Measurements from ENCODE around the gene PIEZO1.
"Not testable (repeated sequence)": the region's sequence is repeated elsewhere in the genome, so short reads cannot be mapped to it uniquely, and the experiment has no call there.

Gene PIEZO1

DNA sequence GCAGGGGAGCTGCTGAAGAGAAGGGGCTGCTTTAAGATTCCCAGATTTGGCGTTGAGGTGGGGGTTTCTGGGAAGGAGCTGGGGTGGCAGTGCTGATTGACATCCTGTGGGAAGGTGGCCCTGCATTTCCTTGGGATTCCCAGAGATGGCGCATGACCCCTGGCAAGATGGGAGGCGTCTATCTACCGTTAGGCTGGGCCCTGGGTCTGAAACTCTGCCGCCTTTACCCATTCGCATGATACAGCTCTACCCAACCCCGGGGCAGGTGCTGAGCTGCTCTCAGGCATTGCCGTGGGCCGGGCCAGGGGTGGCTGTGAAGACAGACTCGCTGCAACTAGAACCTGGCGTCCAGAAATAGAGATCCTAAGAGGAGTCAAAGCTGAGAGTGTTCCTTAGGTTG, 112.2 kb downstream of the PIEZO1 start:
- no peak for DNase-seq (ENCODE audit: low spot score)

DNA sequence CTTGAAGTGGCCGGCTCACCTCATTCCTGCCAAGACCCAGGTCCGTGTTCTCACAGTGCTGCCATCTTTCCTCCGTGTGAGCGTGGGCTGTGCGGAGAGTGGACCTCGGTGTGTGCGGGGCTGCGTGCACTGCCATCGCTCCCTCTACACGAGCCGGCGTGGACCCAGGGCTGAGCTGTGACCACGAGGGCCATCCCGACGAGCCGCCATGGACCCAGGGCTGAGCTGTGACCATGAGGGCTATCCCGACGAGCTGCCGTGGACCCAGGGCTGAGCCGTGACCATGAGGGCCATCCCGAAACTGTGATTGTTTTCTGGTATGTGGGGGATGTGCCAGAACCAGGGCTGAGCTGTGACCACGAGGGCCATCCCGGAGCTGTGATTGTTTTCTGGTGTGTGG, 113.2 kb downstream of the PIEZO1 start:
- DNase-seq (ENCODE audit: low spot score), result no peak

DNA sequence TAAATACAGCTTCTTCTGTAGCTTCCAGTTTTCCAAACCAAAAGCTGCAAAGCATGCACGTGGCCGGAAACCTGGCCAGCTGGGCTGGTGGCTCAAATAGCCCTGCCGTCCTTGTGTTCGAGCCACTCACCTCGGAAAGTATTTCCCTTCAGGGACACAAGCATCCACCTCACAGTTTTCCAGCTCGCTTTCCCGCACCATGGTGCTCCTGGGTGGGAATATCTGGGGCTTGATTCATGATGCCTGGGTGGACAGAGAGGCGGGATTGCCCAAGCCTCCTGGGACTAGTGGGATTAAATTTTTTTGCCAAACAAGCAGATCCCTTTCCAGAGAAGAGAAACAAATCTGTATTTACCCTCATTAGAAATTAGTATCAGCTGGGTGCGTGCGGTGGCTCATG, 115.0 kb downstream of the PIEZO1 start:
- DNase-seq (ENCODE audit: low spot score), result no peak

DNA sequence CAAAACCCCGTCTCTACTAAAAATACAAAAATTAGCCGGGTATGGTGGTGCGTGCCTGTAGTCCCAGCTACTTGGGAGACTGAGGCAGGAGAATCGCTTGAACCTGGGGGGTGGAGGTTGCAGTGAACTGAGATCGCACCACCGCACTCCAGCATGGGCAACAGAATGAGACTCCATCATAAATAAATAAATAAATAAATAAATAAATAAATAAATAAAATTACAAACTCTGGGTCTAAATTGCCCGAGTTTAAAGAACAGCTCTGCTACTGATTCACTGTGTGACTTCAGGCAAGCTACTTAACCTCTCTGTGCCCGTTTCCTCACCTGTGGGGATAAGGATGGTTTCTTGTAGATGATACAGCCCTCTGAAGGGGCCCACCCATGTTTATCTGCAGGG, 115.5 kb downstream of the PIEZO1 start:
- DNase-seq (ENCODE audit: low spot score), result not testable (repeated sequence)

DNA sequence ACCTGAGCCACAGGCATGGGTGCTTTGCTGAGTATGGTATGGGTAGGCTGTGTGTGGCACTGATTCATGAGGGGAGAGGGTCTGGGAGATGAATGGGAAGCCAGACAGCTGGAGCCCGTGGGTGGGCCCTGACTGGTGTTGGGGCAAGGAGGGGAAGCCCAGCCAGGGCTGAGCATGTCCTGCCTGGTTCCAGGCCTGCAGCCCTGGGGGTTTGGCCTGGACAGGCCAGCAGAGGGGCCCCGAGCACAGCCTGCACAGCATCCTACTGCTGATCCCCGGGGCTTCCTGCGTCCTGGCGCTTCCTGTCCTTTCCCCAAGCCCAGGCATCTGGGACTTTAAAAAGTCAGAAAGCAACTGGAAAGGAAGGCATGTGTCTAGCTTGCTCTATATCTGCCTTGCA, 117.6 kb downstream of the PIEZO1 start:
- no peak for DNase-seq (ENCODE audit: low spot score)

DNA sequence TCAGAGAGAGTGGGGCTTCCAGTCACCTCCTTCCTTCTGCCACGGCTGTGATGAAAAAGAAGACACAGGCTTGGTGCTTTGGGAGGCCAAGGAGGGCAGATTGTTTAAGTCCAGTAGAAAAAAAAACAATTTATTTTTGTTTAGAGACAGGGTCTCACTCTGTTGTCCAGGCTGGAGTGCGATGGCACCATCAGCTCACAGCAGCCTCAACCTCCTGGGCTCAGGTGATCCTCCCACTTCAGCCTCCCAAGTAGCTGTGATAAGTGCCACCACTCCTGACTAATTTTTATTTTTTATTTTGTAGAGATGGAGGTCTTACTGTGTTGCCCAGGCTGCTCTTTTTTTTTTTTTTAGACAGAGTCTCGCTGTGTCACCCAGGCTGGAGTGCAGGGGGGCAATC, 119.5 kb downstream of the PIEZO1 start:
- DNase-seq (ENCODE audit: low spot score), result no peak

Measured in left forelimb (tissue), 1 donor.